ENCODE data around the gene PKP4. TPM values are rescaled to one million over a fixed set of nuclear protein-coding genes. Genes with fewer than 3 reads are reported as not detected.

The PKP4 gene
- total RNA-seq, 1 experiment from 2014 or later, result 52.0 TPM

DNA sequence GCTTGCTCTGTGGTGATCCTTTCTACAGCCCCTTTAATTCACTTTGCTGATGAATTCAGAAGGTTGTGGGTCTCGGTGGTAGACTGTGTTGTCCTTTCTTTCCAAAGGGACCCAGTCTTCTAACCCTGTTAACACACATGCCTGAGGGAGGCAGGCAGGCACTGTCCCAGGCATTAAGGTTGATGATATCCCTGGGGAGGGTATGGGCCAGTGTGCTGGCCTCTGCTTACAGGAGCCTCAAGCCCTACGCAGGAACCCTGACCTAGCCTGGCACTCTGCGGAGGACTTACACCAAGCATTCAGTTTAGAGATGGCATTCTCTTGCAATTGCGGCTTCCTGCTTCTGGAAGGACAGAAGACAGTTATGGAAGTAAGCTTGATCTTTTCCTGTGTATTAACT is 102.5 kb downstream of the PKP4 start:
- H4K20me1 ChIP-seq (ENCODE audit: control insufficient read depth, insufficient read depth, insufficient read length), result no peaks in the 10 kb centered on the region
- no peaks in the 10 kb centered on the region for H3K4me1 ChIP-seq (ENCODE audit: insufficient read depth, low read length)
- H3K9me3 ChIP-seq (ENCODE audit: control insufficient read depth, low read depth, low read length), result no peaks in the 10 kb centered on the region
- no peaks in the 10 kb centered on the region for H3K4me1 Mint-ChIP-seq
- no peak overlapping the region for H3K14ac ChIP-seq (ENCODE audit: insufficient read depth, low read length)
- H2BK20ac ChIP-seq (ENCODE audit: low read depth, low read length, poor library complexity, severe bottlenecking), result no peak overlapping the region
- no peak overlapping the region for H3K9ac ChIP-seq (ENCODE audit: extremely low read depth, insufficient read length, low read length)
- H3K23ac ChIP-seq (ENCODE audit: insufficient read length, low read depth, low read length), result no peak overlapping the region
- no CpG with 5 or more reads among the region's 4 CpGs for WGBS (ENCODE audit: extremely low coverage, insufficient read length, low lambda C conversion rate)
- no peak overlapping the region for H3K27ac Mint-ChIP-seq
- no peak overlapping the region for H2BK120ac ChIP-seq (ENCODE audit: low read depth, low read length, poor library complexity, severe bottlenecking)
- no peaks in the 10 kb centered on the region for H3K79me2 ChIP-seq (ENCODE audit: insufficient read depth, low read length)
- H2BK5ac ChIP-seq (ENCODE audit: insufficient read length, low read length), result no peak overlapping the region
- H3K27me3 ChIP-seq (ENCODE audit: insufficient read depth, low read length), result no peaks in the 10 kb centered on the region
- TF ChIP-seq, protein P1, sequence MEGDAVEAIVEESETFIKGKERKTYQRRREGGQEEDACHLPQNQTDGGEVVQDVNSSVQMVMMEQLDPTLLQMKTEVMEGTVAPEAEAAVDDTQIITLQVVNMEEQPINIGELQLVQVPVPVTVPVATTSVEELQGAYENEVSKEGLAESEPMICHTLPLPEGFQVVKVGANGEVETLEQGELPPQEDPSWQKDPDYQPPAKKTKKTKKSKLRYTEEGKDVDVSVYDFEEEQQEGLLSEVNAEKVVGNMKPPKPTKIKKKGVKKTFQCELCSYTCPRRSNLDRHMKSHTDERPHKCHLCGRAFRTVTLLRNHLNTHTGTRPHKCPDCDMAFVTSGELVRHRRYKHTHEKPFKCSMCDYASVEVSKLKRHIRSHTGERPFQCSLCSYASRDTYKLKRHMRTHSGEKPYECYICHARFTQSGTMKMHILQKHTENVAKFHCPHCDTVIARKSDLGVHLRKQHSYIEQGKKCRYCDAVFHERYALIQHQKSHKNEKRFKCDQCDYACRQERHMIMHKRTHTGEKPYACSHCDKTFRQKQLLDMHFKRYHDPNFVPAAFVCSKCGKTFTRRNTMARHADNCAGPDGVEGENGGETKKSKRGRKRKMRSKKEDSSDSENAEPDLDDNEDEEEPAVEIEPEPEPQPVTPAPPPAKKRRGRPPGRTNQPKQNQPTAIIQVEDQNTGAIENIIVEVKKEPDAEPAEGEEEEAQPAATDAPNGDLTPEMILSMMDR (conservative IDR thresholded peaks at IDR 0.05), result no peak
- no peak overlapping the region for H3K27ac ChIP-seq (ENCODE audit: insufficient read length, low read depth, low read length)
- H3K4ac ChIP-seq (ENCODE audit: low read depth, low read length), result no peak overlapping the region
- H3K79me1 ChIP-seq (ENCODE audit: insufficient read depth, low read depth, low read length, poor library complexity, severe bottlenecking), result no peaks in the 10 kb centered on the region
- no peak overlapping the region for H2BK12ac ChIP-seq (ENCODE audit: insufficient read length, low read depth, low read length)
- H3K9me3 Mint-ChIP-seq, result no peaks in the 10 kb centered on the region
- H4K8ac ChIP-seq (replicated peaks; ENCODE audit: insufficient read length, low read depth, low read length), result no peak overlapping the region
- no peak overlapping the region for H3T11ph ChIP-seq (ENCODE audit: low read length)
- no peak overlapping the region for H3K56ac ChIP-seq (ENCODE audit: insufficient read length, low read depth, low read length)
- H2AFZ ChIP-seq (ENCODE audit: low read length), result no peak overlapping the region
- DNase-seq, result no peak
- no peaks in the 10 kb centered on the region for H3K23me2 ChIP-seq (ENCODE audit: insufficient read length, low read depth, low read length, poor library complexity, severe bottlenecking)
- H2BK15ac ChIP-seq (ENCODE audit: low read depth, low read length), result no peak overlapping the region
- no peak overlapping the region for H3K18ac ChIP-seq (ENCODE audit: insufficient read length, low read depth, low read length)
- H4K5ac ChIP-seq (ENCODE audit: insufficient read length, low read depth, low read length), result no peak overlapping the region
- H4K91ac ChIP-seq (ENCODE audit: insufficient read length, low read depth, low read length), result no peak overlapping the region
- no peak overlapping the region for H3K4me2 ChIP-seq (ENCODE audit: insufficient read depth, insufficient read length, low read length)
- H2AK5ac ChIP-seq (ENCODE audit: insufficient read length, low read length), result no peak overlapping the region
- peaks cover 0 to 5% (median 0%) of the 10 kb centered on the region in 3 experiments; a peak in 1 of 7 replicates for H3K36me3 Mint-ChIP-seq (ENCODE audit: insufficient read depth in 1 of 3, low read depth in 3 of 3)
- H3K4me3 Mint-ChIP-seq, result no peak overlapping the region
- H3K27me3 Mint-ChIP-seq (ENCODE audit: low read depth), result no peaks in the 10 kb centered on the region
